OCI-LY1 (cell line): ENCODE results near the gene HUNK.

Source experiments
- H2AFZ ChIP-seq: fragments of 200-600 bp; sonication (generic), shearing (Covaris generic); 2 replicates; pipeline ENCODE4 v1.6.0; 2014; ENCODE audit warnings: antibody characterized with exemption, mild to moderate bottlenecking, low read length
- H3F3A ChIP-seq: fragments of 200-600 bp; sonication (generic), shearing (Covaris generic); 2 replicates; pipeline ENCODE4 v1.6.0; 2014; ENCODE audit warnings: mild to moderate bottlenecking, antibody characterized with exemption, low read length, moderate library complexity; ENCODE audit not compliant: insufficient read depth
- H3K27ac ChIP-seq: fragments of 200-600 bp; sonication (generic); 2 replicates; pipeline ENCODE4 v1.5.1; 2014; ENCODE audit warnings: low read length, mixed run types, mild to moderate bottlenecking, low read depth; ENCODE audit not compliant: poor library complexity, severe bottlenecking
- H3K27me3 ChIP-seq: fragments of 200-600 bp; sonication (generic); 2 replicates; pipeline ENCODE4 v1.6.0; 2014; ENCODE audit warnings: antibody characterized with exemption, mild to moderate bottlenecking, low read length, moderate library complexity; ENCODE audit not compliant: insufficient read depth
- H3K36me3 ChIP-seq: fragments of 200-600 bp; sonication (generic); 2 replicates; pipeline ENCODE4 v1.6.1; 2014; ENCODE audit warnings: mild to moderate bottlenecking, antibody characterized with exemption, low read length, moderate library complexity, mixed read lengths; ENCODE audit not compliant: insufficient read depth
- H3K4me1 ChIP-seq: fragments of 200-600 bp; sonication (generic); 2 replicates; pipeline ENCODE4 v1.5.1; 2014; ENCODE audit warnings: mild to moderate bottlenecking, low read length, moderate library complexity; ENCODE audit not compliant: insufficient read depth, severe bottlenecking
- H3K4me2 ChIP-seq: fragments of 200-600 bp; sonication (generic), shearing (Covaris generic); 2 replicates; pipeline ENCODE4 v1.6.1; 2014; ENCODE audit warnings: low read length
- H3K4me3 ChIP-seq: fragments of 200-600 bp; sonication (generic); 2 replicates; pipeline ENCODE4 v1.5.1; 2014; ENCODE audit warnings: low read length, low read depth, mild to moderate bottlenecking, mixed read lengths; ENCODE audit not compliant: poor library complexity, severe bottlenecking
- H3K79me2 ChIP-seq: fragments of 200-600 bp; shearing (Covaris generic); 2 replicates; pipeline ENCODE4 v1.6.1; 2016; ENCODE audit warnings: mixed run types, low read length, mixed read lengths; ENCODE audit not compliant: insufficient read depth
- H3K9ac ChIP-seq: fragments of 200-600 bp; sonication (generic), shearing (Covaris generic); 2 replicates; pipeline ENCODE4 v1.6.1; 2014; ENCODE audit warnings: mild to moderate bottlenecking, low read length, mixed read lengths
- H3K9me2 ChIP-seq: fragments of 200-600 bp; sonication (generic), shearing (Covaris generic); 2 replicates; pipeline ENCODE4 v1.6.1; 2014; ENCODE audit warnings: low read depth, mild to moderate bottlenecking, low read length, mixed read lengths
- H3K9me3 ChIP-seq: fragments of 200-600 bp; shearing (Covaris generic); 2 replicates; pipeline ENCODE4 v1.6.1; 2014; ENCODE audit warnings: low read length, mixed read lengths
- H4K20me1 ChIP-seq: fragments of 200-600 bp; sonication (generic), shearing (Covaris generic); 2 replicates; pipeline ENCODE4 v1.6.0; 2016; ENCODE audit warnings: mild to moderate bottlenecking, low read length; ENCODE audit not compliant: insufficient read depth
- CTCF ChIP-seq: fragments of 200-600 bp; sonication (generic), shearing (Covaris generic); IDR thresholded peaks from 2 replicates; pipeline ENCODE4 v1.5.1; 2017; ENCODE audit warnings: mild to moderate bottlenecking, antibody characterized with exemption, low read length, moderate library complexity, mixed read lengths
- EZH2 ChIP-seq: fragments of 200-600 bp; sonication (generic), shearing (Covaris generic); IDR thresholded peaks from 2 replicates; pipeline ENCODE4 v1.8.0; 2017; ENCODE audit warnings: borderline replicate concordance, mixed run types, mild to moderate bottlenecking, antibody characterized with exemption, low read length, moderate library complexity, mixed read lengths

HUNK gene

DNA sequence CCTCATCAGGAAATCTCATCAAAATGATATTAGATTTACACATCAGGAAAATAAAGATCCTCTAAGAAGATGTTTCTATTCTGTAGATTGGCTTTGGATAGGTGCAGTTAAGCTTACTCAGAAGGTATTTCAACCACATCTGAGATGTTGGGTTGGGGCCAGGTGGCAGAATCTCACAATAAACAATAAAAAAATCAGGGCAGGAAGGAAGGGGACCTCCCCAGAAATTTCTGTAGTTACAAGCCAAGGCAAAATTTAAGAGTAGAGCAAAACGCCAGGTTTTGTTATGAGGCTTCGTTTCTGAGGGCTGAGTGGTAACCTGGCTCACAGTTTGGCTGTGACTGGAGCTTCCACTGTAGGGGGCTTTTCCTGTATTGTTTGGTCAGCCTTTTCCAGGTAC is 84.8 kb downstream of the HUNK start:
- no peak overlapping the region for H2AFZ ChIP-seq
- no peaks in the 10 kb centered on the region for H3K79me2 ChIP-seq
- no peak overlapping the region for H3K4me3 ChIP-seq
- H3K27me3 ChIP-seq: no peaks in the 10 kb centered on the region
- no peaks in the 10 kb centered on the region for H3K4me1 ChIP-seq
- no peaks in the 10 kb centered on the region for H3K36me3 ChIP-seq
- H3K9ac ChIP-seq: no peak overlapping the region
- TF ChIP-seq CTCF: no peak
- no peaks in the 10 kb centered on the region for H3F3A ChIP-seq
- H3K4me2 ChIP-seq: no peak overlapping the region
- H3K27ac ChIP-seq: no peak overlapping the region
- no peaks in the 10 kb centered on the region for H4K20me1 ChIP-seq
- no peaks in the 10 kb centered on the region for H3K9me2 ChIP-seq
- no peaks in the 10 kb centered on the region for H3K9me3 ChIP-seq

DNA sequence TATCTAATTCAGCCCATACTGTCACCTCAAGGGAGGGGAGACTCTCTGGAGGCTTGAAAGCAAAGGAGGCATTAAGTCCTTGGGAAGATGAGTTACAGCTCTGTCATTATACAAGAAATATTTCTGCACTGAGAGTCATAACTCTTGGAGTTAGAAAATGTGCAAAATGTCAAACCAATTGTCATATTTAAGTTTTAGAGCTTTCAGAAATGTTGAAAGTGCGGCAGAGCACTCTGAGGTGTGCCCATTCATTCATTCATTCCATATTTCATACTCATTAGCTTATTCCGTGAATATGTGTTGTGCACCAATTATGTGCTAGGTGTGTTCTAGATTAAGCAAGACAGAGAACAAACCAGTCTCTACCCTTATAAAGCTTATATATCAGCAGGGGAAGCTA is 87.1 kb downstream of the HUNK start:
- Histone ChIP-seq H3K27me3 (no peaks in the 10 kb centered on the region), H3K4me1 (no peaks in the 10 kb centered on the region)
- TF ChIP-seq EZH2: no peak
- TF ChIP-seq CTCF: no peak

GRCh38 chr21:31961027-31961426 is 88.2 kb downstream of the HUNK start:
- H3K36me3 ChIP-seq: no peaks in the 10 kb centered on the region
- no peak for TF ChIP-seq EZH2
- TF ChIP-seq CTCF: no peak
- H3K4me3 ChIP-seq: no peak overlapping the region
- H3K27ac ChIP-seq: no peak overlapping the region
- H3K9me3 ChIP-seq: no peaks in the 10 kb centered on the region
- no peaks in the 10 kb centered on the region for H3K4me1 ChIP-seq
- H3K9me2 ChIP-seq: no peaks in the 10 kb centered on the region
- no peaks in the 10 kb centered on the region for H3K79me2 ChIP-seq
- no peaks in the 10 kb centered on the region for H3K27me3 ChIP-seq
- no peaks in the 10 kb centered on the region for H3F3A ChIP-seq
- H4K20me1 ChIP-seq: no peaks in the 10 kb centered on the region
- H2AFZ ChIP-seq: no peak overlapping the region
- H3K9ac ChIP-seq: no peak overlapping the region
- no peak overlapping the region for H3K4me2 ChIP-seq

More for the DNA sequence above, 87.1 kb downstream of the HUNK start:
- H3K9me3 ChIP-seq: no peaks in the 10 kb centered on the region
- no peak overlapping the region for H3K4me2 ChIP-seq
- no peaks in the 10 kb centered on the region for H3F3A ChIP-seq
- H3K79me2 ChIP-seq: no peaks in the 10 kb centered on the region
- H3K27ac ChIP-seq: no peak overlapping the region
- H3K36me3 ChIP-seq: no peaks in the 10 kb centered on the region
- H3K9me2 ChIP-seq: no peaks in the 10 kb centered on the region
- H2AFZ ChIP-seq: no peak overlapping the region
- no peak overlapping the region for H3K9ac ChIP-seq
- no peak overlapping the region for H3K4me3 ChIP-seq
- no peaks in the 10 kb centered on the region for H4K20me1 ChIP-seq
